NCI-H2081 treated with DMSO at 0.1 percent for 48 hours (cell line): ENCODE measurements around the gene TIMM21.

Source experiments
- DNase-seq: peaks from one replicate; lab custom pipeline; 2025; lab: John Stamatoyannopoulos, UW

Gene TIMM21

GRCh38 chr18:74147491-74147778 is 888 bp upstream of the TIMM21 start:
- DNase-seq: no peak

- no peak for DNase-seq
Observed at GRCh38 chr18:74148543-74149070, 284 bp downstream of the TIMM21 start.

GRCh38 chr18:74149878-74150277 is 1.6 kb downstream of the TIMM21 start:
- DNase-seq: no peak

DNA sequence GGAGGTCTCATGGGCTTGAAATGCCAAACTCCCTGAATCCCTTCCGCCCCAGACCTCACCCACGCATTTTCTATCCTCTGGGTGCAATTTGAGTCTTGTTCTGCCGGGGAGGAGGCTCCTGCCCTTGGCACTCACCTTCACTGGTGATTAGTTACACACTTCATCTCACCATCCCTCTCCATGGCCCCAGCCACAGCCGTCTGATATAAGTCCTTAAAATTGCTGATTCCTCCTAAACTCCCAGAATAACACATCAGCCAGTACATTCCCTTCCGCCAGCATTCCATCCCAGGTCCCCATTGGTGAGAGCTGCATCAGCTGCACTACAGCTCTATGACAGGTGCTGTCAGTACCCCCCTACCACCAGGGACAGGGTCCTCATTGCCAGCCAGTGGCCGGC is 3.9 kb downstream of the TIMM21 start:
- DNase-seq: no peak

GRCh38 chr18:74152857-74153256 is 4.5 kb downstream of the TIMM21 start:
- no peak for DNase-seq

DNA sequence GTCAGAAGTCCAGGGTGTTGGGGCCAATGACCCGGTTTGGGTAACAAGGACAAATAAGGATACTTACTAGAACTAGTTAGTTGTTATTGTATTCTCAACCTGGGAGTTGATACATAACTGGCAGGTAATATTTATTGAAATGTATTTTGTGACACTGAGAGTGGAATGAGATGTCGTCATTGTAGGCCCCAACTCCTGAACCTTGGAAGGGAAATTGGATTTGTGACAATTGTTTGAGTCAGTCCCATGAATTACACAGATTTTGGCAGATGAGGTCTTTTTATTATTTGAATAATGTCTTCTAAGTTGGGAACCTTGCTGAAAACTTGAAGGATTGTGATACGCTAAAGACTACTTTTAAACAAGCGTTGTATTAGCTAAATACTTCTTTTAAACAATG is 5.1 kb downstream of the TIMM21 start:
- no peak for DNase-seq

- no peak for DNase-seq
Observed at GRCh38 chr18:74153793-74154192, 5.5 kb downstream of the TIMM21 start.

DNA sequence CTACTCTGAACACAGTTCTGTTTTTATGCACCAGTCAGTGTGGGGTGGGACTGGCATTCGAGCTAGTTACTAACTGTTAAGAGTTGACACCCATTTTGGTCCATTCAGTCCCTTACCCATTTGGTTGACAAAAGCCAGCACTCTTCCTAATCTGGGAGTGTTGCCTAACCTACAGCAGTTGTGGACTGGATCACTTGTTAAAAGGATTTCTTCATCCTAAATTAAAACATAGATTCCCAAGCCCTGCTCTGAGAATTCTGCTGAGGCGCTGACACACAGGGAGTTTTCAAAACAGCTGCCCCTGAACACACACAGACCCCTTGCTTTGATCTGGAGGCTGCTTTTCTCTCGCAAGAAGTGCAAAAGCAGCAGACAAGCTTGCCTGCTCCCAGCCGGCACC is 6.4 kb downstream of the TIMM21 start:
- DNase-seq: no peak

DNA sequence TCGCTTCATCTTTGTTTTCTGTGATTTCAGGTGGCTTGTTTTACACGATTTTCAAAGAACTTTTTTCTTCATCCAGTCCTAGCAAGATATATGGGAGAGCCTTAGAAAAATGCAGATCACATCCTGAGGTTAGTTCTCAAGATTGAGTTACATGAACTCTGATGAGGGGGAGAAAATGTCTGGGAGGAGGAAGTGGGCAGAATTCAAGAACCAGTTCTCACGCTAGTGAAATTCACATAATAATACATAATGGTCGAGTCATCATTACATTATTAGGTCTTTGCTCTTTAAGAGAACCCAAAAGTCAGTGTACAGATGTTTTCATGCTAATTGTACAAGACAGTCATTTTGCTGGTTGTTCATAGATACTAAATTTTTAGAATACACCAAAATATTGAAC is 7.0 kb downstream of the TIMM21 start:
- DNase-seq: no peak

- no peak for DNase-seq
Observed at GRCh38 chr18:74163019-74163660, 14.8 kb downstream of the TIMM21 start.

- no peak for DNase-seq
Observed at GRCh38 chr18:74166386-74166785, 18.1 kb downstream of the TIMM21 start.

GRCh38 chr18:74171910-74172606 is 23.7 kb downstream of the TIMM21 start:
- no peak for DNase-seq

DNA sequence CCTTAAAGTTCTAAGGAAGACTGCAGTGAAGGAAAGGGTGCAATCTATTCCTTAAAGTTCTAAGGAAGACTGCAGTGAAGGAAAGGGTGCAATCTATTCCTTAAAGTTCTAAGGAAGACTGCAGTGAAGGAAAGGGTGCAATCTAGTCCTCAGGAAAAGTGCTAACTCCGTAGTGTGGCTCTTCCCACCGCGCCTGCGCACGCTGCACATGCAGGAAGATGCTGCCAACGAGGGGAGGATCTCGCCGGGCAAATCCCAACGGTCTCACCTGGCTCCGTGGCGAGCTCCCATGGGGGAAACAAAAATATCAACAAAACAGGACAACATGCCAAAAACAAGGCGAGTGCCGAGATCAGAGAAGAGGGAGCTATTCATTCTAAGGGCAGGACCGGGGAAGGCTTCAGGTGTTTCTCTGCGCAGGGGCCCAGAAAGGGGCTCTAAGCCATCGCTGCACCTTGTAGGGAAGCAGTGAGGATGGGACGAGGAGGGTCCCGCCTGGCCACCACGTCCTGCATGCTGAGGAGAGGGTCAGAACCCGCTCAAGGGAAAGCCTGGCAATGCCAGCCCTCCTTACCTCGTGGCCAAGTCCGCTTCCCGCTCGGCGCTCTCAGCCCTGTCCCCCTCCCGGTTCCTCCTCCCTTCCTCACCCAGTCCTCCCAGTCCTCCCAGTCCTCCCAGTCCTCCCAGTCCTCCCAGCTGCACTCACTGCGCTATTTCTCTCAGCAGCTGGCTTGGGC is 24.5 kb downstream of the TIMM21 start:
- no peak for DNase-seq

DNA sequence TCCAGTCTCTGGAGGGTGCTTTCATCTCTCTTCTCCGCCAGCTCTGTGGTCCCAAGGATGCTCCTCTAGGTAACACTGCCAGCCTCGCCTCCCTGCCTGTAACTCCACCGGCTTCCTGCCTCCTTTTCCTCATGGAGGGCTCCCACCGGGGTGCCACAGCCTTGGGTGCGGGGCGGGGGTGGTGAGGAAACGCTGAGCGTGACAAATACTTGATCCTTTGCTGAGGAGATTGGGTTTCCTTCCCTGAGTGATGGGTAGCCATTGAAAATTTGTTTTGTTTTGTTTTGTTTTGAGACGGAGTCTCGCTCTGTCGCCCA is 25.1 kb downstream of the TIMM21 start:
- no peak for DNase-seq

GRCh38 chr18:74175658-74176057 is 27.3 kb downstream of the TIMM21 start:
- no peak for DNase-seq

GRCh38 chr18:74178884-74179283 is 30.6 kb downstream of the TIMM21 start:
- no peak for DNase-seq

- no peak for DNase-seq
Observed at GRCh38 chr18:74179623-74180199, 31.4 kb downstream of the TIMM21 start.

DNA sequence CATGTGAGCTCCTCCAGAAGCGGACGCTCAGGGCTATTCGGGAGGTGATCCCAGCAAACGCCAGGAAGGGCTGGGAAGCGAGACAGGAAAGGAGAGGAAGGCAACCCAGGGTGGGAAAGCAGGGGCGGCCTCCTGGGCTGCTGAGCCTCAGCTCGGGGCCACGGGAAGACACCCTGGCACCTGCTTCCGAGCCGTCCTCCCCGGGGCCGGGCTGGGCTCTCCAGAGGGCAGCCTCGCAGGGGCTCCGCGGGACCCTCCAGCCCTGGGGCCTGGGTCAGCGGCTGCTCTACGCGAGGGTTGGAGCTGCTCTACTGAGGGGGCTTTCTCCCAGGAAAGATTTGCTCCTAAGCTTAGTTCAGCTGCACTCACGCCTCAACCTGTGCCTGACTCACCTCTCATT is 34.0 kb downstream of the TIMM21 start:
- no peak for DNase-seq

DNA sequence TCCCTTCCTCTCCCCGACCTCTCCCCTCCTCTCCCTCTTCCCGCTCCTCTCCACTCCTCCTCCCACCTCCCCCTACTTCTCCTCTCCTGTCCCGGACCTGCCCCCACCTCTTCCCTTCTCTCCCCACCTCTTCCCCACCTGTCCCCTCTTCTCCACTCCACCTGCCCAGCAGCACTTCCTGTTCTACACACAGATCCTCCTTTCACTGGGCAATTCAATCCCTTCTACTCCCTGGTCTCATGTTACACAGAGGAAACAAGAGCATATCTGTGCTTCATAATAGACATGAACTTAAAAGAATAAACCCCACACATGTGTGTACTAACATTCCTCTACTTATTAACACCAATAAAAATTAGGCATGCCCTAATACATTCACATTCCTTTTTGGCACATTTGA is 34.8 kb downstream of the TIMM21 start:
- DNase-seq: no peak

GRCh38 chr18:74184875-74185274 is 36.6 kb downstream of the TIMM21 start:
- no peak for DNase-seq

- no peak for DNase-seq
Observed at GRCh38 chr18:74185860-74186259, 37.5 kb downstream of the TIMM21 start.

DNA sequence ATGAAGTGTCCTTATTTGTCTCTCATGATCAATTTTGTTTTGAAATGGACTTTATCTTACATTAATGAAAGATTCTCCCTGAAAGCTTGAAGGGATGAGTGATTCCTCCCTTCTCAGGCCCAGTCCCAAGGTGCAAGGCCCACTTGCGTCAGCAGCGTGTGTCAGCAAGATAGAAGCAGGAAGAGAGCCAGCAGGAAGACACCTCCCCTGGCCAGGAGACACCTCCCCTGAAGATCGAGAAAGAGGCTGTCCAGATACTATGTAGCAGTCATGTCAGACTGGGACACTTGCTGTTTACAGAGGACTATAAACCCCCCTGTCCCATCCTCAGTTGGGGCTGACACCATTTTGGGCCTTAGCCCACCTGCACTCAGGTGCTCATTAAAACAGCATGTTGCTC is 38.3 kb downstream of the TIMM21 start:
- DNase-seq: no peak

DNA sequence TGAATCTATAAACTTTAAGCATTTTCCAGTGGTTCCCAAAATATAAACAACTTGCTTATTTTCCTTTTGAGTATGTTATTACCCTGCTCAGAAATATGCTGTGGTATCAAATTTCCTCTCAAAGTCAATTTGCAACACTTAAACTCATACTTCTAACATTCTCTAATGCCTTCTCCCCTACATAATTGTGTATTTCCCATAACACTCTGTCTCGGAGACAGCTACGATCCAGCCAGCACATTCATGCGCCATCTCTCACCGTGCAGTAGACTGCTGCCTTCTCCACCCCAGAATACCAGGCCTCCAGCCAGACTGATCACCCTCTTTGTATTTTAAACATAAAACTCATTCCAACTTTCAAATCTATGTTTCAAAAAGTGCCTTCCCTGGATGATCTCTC is 41.8 kb downstream of the TIMM21 start:
- DNase-seq: no peak
